Sigmoid colon (tissue), 4 donors: ENCODE data around the gene SLC22A8.
"Not testable (repeated sequence)": the region's sequence is repeated elsewhere in the genome, so short reads cannot be mapped to it uniquely, and the experiment has no call there.

Source experiments
- EP300 ChIP-seq, 4 donors: sonication (generic); formaldehyde crosslinking; IDR thresholded peaks; one replicate each; pipeline ENCODE4 v1.6.1; 2017; ENCODE audit warnings: antibody characterized with exemption in 4 of 4
- POLR2A ChIP-seq, 2 donors: fragments of 450-650 bp; IDR thresholded peaks; one replicate each; pipeline ENCODE4 v1.6.1; 2016; ENCODE audit warnings: antibody characterized with exemption in 2 of 2, mild to moderate bottlenecking in 2 of 2, moderate library complexity in 2 of 2
- TF ChIP-seq, protein P1 (sequence below), 4 experiments: fragments of 450-650 bp in 3 of 4; fragments of 200-600 bp in 1 of 4; IDR thresholded peaks; one replicate each; pipeline ENCODE4 v1.5.1; 2016 to 2019; ENCODE audit warnings: antibody characterized with exemption in 4 of 4, mild to moderate bottlenecking in 3 of 4, moderate library complexity in 2 of 4

DNA sequence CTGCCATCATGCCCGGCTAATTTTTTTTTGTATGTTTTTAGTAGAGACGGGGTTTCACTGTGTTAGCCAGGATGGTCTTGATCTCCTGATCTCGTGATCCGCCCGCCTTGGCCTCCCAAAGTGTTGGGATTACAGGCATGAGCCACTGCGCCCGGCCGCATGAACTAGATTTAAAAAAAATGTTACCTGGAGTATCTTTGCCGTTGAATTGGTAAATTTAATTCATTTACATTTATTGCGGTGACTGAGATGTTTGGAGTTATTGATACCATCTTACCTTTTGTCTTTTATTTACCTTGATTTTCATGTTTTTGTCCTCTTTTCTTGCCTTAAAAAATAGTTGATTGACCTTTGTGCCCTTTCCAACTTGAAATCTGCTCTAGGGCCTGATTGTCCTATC lies 70.1 kb downstream of the SLC22A8 start:
- not testable (repeated sequence) for TF ChIP-seq EP300, POLR2A (IDR thresholded peaks at IDR 0.05)
- TF ChIP-seq, protein P1, sequence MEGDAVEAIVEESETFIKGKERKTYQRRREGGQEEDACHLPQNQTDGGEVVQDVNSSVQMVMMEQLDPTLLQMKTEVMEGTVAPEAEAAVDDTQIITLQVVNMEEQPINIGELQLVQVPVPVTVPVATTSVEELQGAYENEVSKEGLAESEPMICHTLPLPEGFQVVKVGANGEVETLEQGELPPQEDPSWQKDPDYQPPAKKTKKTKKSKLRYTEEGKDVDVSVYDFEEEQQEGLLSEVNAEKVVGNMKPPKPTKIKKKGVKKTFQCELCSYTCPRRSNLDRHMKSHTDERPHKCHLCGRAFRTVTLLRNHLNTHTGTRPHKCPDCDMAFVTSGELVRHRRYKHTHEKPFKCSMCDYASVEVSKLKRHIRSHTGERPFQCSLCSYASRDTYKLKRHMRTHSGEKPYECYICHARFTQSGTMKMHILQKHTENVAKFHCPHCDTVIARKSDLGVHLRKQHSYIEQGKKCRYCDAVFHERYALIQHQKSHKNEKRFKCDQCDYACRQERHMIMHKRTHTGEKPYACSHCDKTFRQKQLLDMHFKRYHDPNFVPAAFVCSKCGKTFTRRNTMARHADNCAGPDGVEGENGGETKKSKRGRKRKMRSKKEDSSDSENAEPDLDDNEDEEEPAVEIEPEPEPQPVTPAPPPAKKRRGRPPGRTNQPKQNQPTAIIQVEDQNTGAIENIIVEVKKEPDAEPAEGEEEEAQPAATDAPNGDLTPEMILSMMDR (IDR thresholded peaks at IDR 0.05), result not testable (repeated sequence)
